GM12865 (cell line): ENCODE measurements around the gene CEP112.
"Not testable (repeated sequence)": the region's sequence is repeated elsewhere in the genome, so short reads cannot be mapped to it uniquely, and the experiment has no call there.

Experiments used
- DNase-seq: peaks from one replicate; pipeline ENCODE4 v3.0.0; 2010; ENCODE audit warnings: low read depth
- H3K4me3 ChIP-seq: 2 replicates; pipeline ENCODE4 v1.5.1; 2011; ENCODE audit warnings: mild to moderate bottlenecking, low read depth, low read length, control low read depth
- CTCF ChIP-seq: IDR thresholded peaks from 2 replicates; pipeline ENCODE4 v1.5.1; 2011; ENCODE audit warnings: low read length, control low read depth, low read depth, inconsistent platforms; ENCODE audit not compliant: insufficient read depth; ENCODE audit errors: missing control alignments

The CEP112 gene

GRCh38 chr17:65685110-65685509 lies 506.8 kb downstream of the CEP112 start:
- no peak for DNase-seq
- no peak overlapping the region for H3K4me3 ChIP-seq
- TF ChIP-seq CTCF = no peak

GRCh38 chr17:65684631-65685030 lies 507.3 kb downstream of the CEP112 start:
- no peak for TF ChIP-seq CTCF
- no peak for DNase-seq
- no peak overlapping the region for H3K4me3 ChIP-seq

- H3K4me3 ChIP-seq = no peak overlapping the region
- no peak for TF ChIP-seq CTCF
- no peak for DNase-seq
Observed at GRCh38 chr17:65683428-65683827, 508.5 kb downstream of the CEP112 start.

GRCh38 chr17:65681763-65682162 lies 510.2 kb downstream of the CEP112 start:
- not testable (repeated sequence) for DNase-seq, H3K4me3 ChIP-seq

GRCh38 chr17:65679165-65679845 lies 512.6 kb downstream of the CEP112 start:
- TF ChIP-seq CTCF = no peak
- no peak for DNase-seq

GRCh38 chr17:65678546-65678945 lies 513.4 kb downstream of the CEP112 start:
- no peak for DNase-seq
- no peak for TF ChIP-seq CTCF
- no peak overlapping the region for H3K4me3 ChIP-seq

More at GRCh38 chr17:65679165-65679845, 512.6 kb downstream of the CEP112 start:
- no peak overlapping the region for H3K4me3 ChIP-seq

- no peak for DNase-seq
- H3K4me3 ChIP-seq = no peak overlapping the region
- no peak for TF ChIP-seq CTCF
Observed at GRCh38 chr17:65677932-65678331, 514.0 kb downstream of the CEP112 start.
